HG03575 (cell line): Measurements from ENCODE around the gene MANF.

ENCODE experiments used
- ATAC-seq: cut with Tn5 transposase; IDR thresholded peaks from one replicate; pipeline ENCODE4 v1.9.1; 2021; ENCODE audit not compliant: unreplicated experiment, insufficient number of reproducible peaks, low FRiP score; ENCODE audit errors: extremely low read depth

The MANF gene

GRCh38 chr3:51408021-51408420, 22.9 kb downstream of the MANF start:
- ATAC-seq: no peak

GRCh38 chr3:51408813-51409212, 23.7 kb downstream of the MANF start:
- ATAC-seq: no peak

- ATAC-seq: no peak
Observed at GRCh38 chr3:51422211-51422610, 37.1 kb downstream of the MANF start.

- no peak for ATAC-seq
Observed at GRCh38 chr3:51426921-51427320, 41.8 kb downstream of the MANF start.

- ATAC-seq: no peak
Observed at GRCh38 chr3:51429138-51429537, 44.0 kb downstream of the MANF start.

GRCh38 chr3:51434110-51434509, 49.0 kb downstream of the MANF start:
- ATAC-seq: no peak

GRCh38 chr3:51434746-51435327, 49.7 kb downstream of the MANF start:
- no peak for ATAC-seq

- no peak for ATAC-seq
Observed at GRCh38 chr3:51436998-51437639, 52.0 kb downstream of the MANF start.
